AG04450 (cell line): ENCODE results near the gene RAB40C. TPM values are rescaled to one million over a fixed set of nuclear protein-coding genes. Genes with fewer than 3 reads are reported as not detected.

Experiments
- CTCF ChIA-PET: fragments of 300-600, 350-600 bp; formaldehyde crosslinking; extraction: SDS; loops from one replicate; lab custom pipeline; 2022; ENCODE audit warnings: antibody characterized with exemption, inconsistent platforms; lab: Charles Lee
- POLR2A ChIA-PET: fragments of 350-600 bp; formaldehyde crosslinking; extraction: SDS; loops from one replicate; lab custom pipeline; 2021; ENCODE audit warnings: antibody characterized with exemption, inconsistent platforms; lab: Yijun Ruan, JAX
- DNase-seq: peaks from one replicate; pipeline ENCODE4 v3.0.0-alpha.2; 2011; ENCODE audit warnings: low read depth, low spot score
- H3K27ac ChIP-seq: one replicate; pipeline ENCODE4 v1.5.1; 2012; ENCODE audit warnings: low read depth, low read length, control low read depth
- H3K27me3 ChIP-seq: one replicate; pipeline ENCODE4 v1.6.0; 2012; ENCODE audit warnings: low read length; ENCODE audit not compliant: control insufficient read depth, insufficient read depth
- H3K4me3 ChIP-seq: 2 replicates; pipeline ENCODE4 v1.5.1; 2011; ENCODE audit warnings: mild to moderate bottlenecking, low read depth, low read length, control low read depth
- H3K9me3 ChIP-seq: 2 replicates; pipeline ENCODE4 v1.5.1; 2012; ENCODE audit warnings: low read length; ENCODE audit not compliant: control insufficient read depth, insufficient read depth
- CTCF ChIP-seq: IDR thresholded peaks from 2 replicates; pipeline ENCODE4 v1.5.1; 2011; ENCODE audit warnings: low read depth, low read length, control low read depth, inconsistent platforms
- polyA plus RNA-seq: library from polyadenylated mRNA; depleted of rRNA; stranded (reverse); fragments of >200 nt; gene quantifications from 2 replicates; pipeline ENCODE4 v1.2.3, GENCODE V29; 2011

RAB40C gene
- polyA plus RNA-seq, 1 experiment: 4.2 TPM

- CTCF ChIA-PET: no interaction called here
- H3K27me3 ChIP-seq: no peaks in the 10 kb centered on the region
- no peak for DNase-seq
- H3K27ac ChIP-seq: no peak overlapping the region
- H3K9me3 ChIP-seq: peaks cover 37% of the 10 kb centered on the region
- no peak for TF ChIP-seq CTCF
- no peak overlapping the region for H3K4me3 ChIP-seq
- POLR2A ChIA-PET: interaction anchor here (0.7 kb wide), 1 partner anchor 13 kb away, joined by 4 read pairs; no protein-coding TSS in a partner anchor
Observed at GRCh38 chr16:609316-609715, 19.4 kb downstream of the RAB40C start.

GRCh38 chr16:609984-610383, 20.1 kb downstream of the RAB40C start:
- Histone ChIP-seq H3K9me3 (peaks cover 33% of the 10 kb centered on the region), H3K27me3 (no peaks in the 10 kb centered on the region), H3K27ac (no peak overlapping the region), H3K4me3 (no peak overlapping the region)
- TF ChIP-seq CTCF: no peak
- ChIA-PET POLR2A (no interaction called here), CTCF (no interaction called here)
- DNase-seq: no peak

GRCh38 chr16:610513-611381, 20.9 kb downstream of the RAB40C start:
- ChIA-PET POLR2A (no interaction called here), CTCF (no interaction called here)
- Histone ChIP-seq H3K27ac (no peak overlapping the region), H3K27me3 (no peaks in the 10 kb centered on the region), H3K9me3 (peaks cover 25% of the 10 kb centered on the region), H3K4me3 (no peak overlapping the region)
- DNase-seq: no peak
- TF ChIP-seq CTCF: peak; percentile 29

GRCh38 chr16:615122-615521, 25.3 kb downstream of the RAB40C start:
- no peak for TF ChIP-seq CTCF
- CTCF ChIA-PET: no interaction called here

More at GRCh38 chr16:615122-615521, 25.3 kb downstream of the RAB40C start:
- POLR2A ChIA-PET: no interaction called here
- DNase-seq: no peak
- peaks cover 25% of the 10 kb centered on the region for H3K9me3 ChIP-seq
- H3K27me3 ChIP-seq: no peaks in the 10 kb centered on the region
- H3K4me3 ChIP-seq: no peak overlapping the region
- no peak overlapping the region for H3K27ac ChIP-seq
